Transverse colon (tissue), 4 donors: ENCODE data around the gene CNNM3.

ENCODE experiments used
- CTCF ChIP-seq, 5 experiments: fragments of 200-600 bp in 3 of 5; fragments of 450-650 bp in 2 of 5; sonication (generic) in 3 of 5; IDR thresholded peaks; 1 replicate in 2 of 5; 2 replicates in 3 of 5; pipeline ENCODE4 v1.5.1; 2016 to 2017; ENCODE audit warnings: antibody characterized with exemption in 5 of 5, inconsistent platforms in 3 of 5, mild to moderate bottlenecking in 2 of 5, moderate library complexity in 1 of 5
- EP300 ChIP-seq: sonication (generic); formaldehyde crosslinking; IDR thresholded peaks from one replicate; pipeline ENCODE4 v1.6.1; 2017; ENCODE audit warnings: antibody characterized with exemption, low read depth
- POLR2A ChIP-seq: fragments of 450-650 bp; IDR thresholded peaks from one replicate; pipeline ENCODE4 v1.6.1; 2016; ENCODE audit warnings: antibody characterized with exemption, mild to moderate bottlenecking, moderate library complexity
- POLR2AphosphoS5 ChIP-seq, 3 donors: sonication (generic); formaldehyde crosslinking; IDR thresholded peaks; one replicate each; pipeline ENCODE4 v1.6.1; 2016; ENCODE audit warnings: antibody characterized with exemption in 3 of 3

GRCh38 chr2:96877631-96878092 lies 61.6 kb downstream of the CNNM3 start:
- TF ChIP-seq CTCF (IDR thresholded peaks at IDR 0.05) (no peak), POLR2A (no peak), POLR2AphosphoS5 (IDR thresholded peaks at IDR 0.05) (no peak), EP300 (no peak)
